Ectodermal cell (in vitro differentiated cells): Measurements from ENCODE around the gene CHST8.
"Not testable (repeated sequence)": the region's sequence is repeated elsewhere in the genome, so short reads cannot be mapped to it uniquely, and the experiment has no call there.

Source experiments
- H3K27ac ChIP-seq: 2 replicates; pipeline ENCODE4 v1.7.0; 2013; ENCODE audit warnings: mild to moderate bottlenecking, low read depth, low read length; ENCODE audit not compliant: insufficient read depth, poor library complexity, severe bottlenecking
- H3K27me3 ChIP-seq: 2 replicates; pipeline ENCODE4 v1.7.0; 2013; ENCODE audit warnings: mild to moderate bottlenecking, low read length; ENCODE audit not compliant: insufficient read depth, control insufficient read depth, poor library complexity, severe bottlenecking
- H3K36me3 ChIP-seq: one replicate; pipeline ENCODE4 v1.7.0; 2013; ENCODE audit warnings: low read length; ENCODE audit not compliant: control insufficient read depth, insufficient read depth
- H3K4me1 ChIP-seq: one replicate; pipeline ENCODE4 v1.7.0; 2013; ENCODE audit warnings: low read length; ENCODE audit not compliant: control insufficient read depth, insufficient read depth
- H3K4me3 ChIP-seq: 2 replicates; pipeline ENCODE4 v1.7.0; 2013; ENCODE audit warnings: low read depth, low read length, control low read depth; ENCODE audit not compliant: insufficient read depth
- H3K9me3 ChIP-seq: 2 replicates; pipeline ENCODE4 v1.7.0; 2013; ENCODE audit warnings: mild to moderate bottlenecking, low read length, moderate library complexity; ENCODE audit not compliant: control insufficient read depth
- WGBS, 2 experiments: methylation state at CpG; one replicate each; pipeline ENCODE4 v1.1.7; 2013; ENCODE audit warnings: missing lambda C conversion rate in 2 of 2; 5-methylcytosine and 5-hydroxymethylcytosine counted together

The CHST8 gene

DNA sequence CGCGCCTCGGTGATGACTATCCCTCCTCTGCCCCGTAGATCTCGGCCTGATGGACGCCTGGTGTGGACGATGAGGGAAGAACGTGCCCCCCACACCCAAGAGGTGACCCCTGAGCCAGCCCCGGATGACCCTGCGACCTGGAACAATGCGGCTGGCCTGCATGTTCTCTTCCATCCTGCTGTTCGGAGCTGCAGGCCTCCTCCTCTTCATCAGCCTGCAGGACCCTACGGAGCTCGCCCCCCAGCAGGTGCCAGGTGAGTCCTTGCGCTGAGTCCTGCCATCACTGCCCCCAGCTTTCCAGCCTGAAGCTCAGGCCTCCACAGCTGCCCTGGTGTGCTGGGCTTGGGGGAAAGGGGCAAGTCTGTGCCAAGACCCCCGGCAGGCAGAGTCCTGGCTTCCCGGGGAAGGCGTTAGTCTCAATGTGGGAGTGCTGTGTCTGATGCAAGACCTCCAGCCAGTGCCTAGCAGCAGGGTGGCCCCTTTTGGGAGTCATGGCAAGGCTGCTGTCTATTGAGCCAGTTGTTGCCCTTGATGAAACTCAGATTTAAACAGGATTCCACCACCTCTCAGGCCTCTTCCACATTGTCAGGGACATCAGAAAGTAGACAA, 67.5 kb downstream of the CHST8 start:
- Histone ChIP-seq H3K4me3 (no peak overlapping the region), H3K27ac (no peak overlapping the region), H3K27me3 (peaks cover 5% of the 10 kb centered on the region), H3K4me1 (no peaks in the 10 kb centered on the region), H3K9me3 (no peaks in the 10 kb centered on the region), H3K36me3 (no peaks in the 10 kb centered on the region)
- WGBS, 2 experiments = 92 to 96% methylated on average over 18 of the region's 18 CpGs

DNA sequence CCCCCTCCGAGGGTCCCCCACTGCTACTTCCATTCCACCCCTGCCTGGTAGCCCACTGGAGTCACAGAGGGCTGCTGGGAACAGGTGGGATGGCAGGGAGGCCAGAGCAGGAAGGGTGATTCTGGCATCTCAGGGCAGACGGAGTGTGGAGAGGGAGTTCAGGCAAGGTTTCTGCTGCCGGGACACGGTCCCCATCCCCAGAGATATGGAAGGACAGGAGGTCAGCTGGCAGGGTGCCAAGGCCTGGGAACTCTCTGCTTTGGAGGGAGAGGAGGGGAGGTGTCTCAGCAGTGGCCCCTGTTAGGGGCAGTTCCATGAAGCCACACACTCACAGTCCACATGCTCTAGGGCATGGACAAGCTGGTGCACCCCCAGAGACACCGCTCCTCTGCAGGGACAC, 68.1 kb downstream of the CHST8 start:
- no peaks in the 10 kb centered on the region for H3K36me3 ChIP-seq
- no peaks in the 10 kb centered on the region for H3K9me3 ChIP-seq
- WGBS, 2 experiments = 91 to 93% methylated on average over 5 of the region's 5 CpGs
- H3K27me3 ChIP-seq = peaks cover 5% of the 10 kb centered on the region
- no peaks in the 10 kb centered on the region for H3K4me1 ChIP-seq
- H3K4me3 ChIP-seq = no peak overlapping the region
- H3K27ac ChIP-seq = no peak overlapping the region

DNA sequence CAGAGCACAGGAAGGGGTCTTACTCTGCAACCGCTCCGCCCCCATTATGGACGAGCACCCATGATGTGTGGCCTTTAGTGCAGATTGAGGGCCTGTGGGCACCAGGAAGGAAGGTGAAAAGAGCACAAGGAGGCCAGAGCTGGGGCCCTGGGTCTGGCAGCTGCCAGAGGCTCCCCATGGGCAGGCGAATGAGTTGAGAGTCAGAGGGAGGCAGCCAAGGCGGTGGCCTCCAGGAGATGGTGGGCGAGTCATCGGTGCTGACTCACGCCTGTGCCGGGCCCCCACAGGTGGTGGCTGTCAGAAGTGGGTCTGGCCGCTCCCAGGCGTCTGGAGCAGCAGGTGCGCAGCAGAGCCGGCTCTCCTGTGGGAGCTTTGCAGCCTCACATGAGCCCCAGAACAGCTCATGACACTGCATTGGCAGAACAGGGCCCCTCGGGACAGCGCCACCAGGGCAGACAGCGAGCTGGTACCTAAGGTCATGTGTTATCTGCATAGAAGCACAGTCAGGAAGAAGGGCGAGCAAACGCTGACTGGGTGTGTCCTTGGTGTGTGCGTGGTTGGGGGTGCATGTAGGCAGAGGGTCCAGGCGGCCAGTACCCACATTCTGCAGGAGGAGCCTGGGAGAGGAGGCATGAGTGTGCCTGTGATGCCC, 68.8 kb downstream of the CHST8 start:
- 88 to 90% methylated on average over 20 of the region's 20 CpGs for WGBS, 2 experiments
- H3K4me1 ChIP-seq = no peaks in the 10 kb centered on the region
- peaks cover 2% of the 10 kb centered on the region for H3K27me3 ChIP-seq
- no peaks in the 10 kb centered on the region for H3K9me3 ChIP-seq
- H3K27ac ChIP-seq = no peak overlapping the region
- no peak overlapping the region for H3K4me3 ChIP-seq
- no peaks in the 10 kb centered on the region for H3K36me3 ChIP-seq

DNA sequence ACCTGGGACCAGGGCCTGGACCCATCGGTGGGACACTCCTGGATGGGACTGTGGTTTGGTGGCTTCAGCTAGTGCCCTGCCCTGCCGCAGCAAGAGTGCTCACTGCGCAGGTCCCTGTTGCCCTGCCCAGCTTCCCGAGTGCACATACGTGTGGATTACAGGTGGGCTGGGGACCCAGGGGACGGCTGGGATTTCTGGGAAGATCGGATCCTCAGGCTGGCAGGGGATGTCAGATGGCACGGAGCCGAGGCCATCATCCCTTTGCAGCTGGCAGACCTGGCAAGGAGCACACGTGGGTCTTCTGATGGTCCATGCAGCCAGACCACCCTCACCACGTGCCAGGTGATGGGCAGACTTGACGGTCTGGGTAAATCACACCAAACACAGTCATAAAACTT, 69.3 kb downstream of the CHST8 start:
- Histone ChIP-seq H3K27ac (no peak overlapping the region), H3K4me1 (no peaks in the 10 kb centered on the region), H3K4me3 (no peak overlapping the region), H3K27me3 (no peaks in the 10 kb centered on the region), H3K9me3 (no peaks in the 10 kb centered on the region), H3K36me3 (no peaks in the 10 kb centered on the region)
- 92 to 95% methylated on average over 12 of the region's 12 CpGs for WGBS, 2 experiments

DNA sequence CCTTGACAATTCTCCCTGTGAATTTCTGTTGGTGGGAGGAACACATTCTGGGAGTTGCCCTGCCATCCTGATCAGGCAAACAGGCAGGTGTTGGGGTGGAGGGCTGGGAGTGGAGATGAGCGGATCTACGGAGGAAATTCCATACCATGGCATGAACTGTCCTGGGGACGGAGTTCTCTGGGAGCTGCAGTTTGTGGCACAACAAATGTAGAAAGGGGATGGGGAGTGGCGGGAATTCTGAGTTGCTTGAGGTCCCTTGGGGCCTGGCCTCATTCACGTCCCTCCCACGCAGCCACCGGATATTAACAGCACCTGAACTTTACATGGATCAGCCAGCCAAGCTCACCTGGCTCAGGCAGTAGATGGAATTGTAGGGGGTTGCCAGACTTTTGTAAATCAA, 70.0 kb downstream of the CHST8 start:
- no peaks in the 10 kb centered on the region for H3K36me3 ChIP-seq
- H3K27ac ChIP-seq = no peak overlapping the region
- no peaks in the 10 kb centered on the region for H3K9me3 ChIP-seq
- H3K4me1 ChIP-seq = no peaks in the 10 kb centered on the region
- no peak overlapping the region for H3K4me3 ChIP-seq
- no peaks in the 10 kb centered on the region for H3K27me3 ChIP-seq
- WGBS, 2 experiments = 89 to 92% methylated on average over 6 to 7 of the region's 7 CpGs

DNA sequence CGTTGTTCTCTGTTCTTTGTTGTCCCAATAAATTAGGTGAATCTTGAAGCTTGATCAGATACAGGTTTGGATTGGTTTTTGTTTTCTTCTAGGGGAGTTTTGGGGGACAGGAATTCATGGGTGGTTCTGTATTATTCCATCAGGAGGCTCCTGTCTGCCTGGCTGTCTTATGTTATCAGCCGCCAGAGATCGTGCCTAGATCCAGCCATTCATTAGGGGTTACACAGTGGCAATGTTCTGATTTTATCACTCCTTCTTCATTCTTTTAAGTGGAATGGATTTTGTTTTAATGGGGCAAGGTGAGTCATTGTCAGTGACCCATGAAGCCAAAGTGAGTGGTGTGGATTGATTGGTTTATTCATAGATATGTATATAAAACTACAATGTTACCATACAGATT, 71.9 kb downstream of the CHST8 start:
- Histone ChIP-seq H3K27ac (no peak overlapping the region), H3K4me3 (no peak overlapping the region), H3K36me3 (no peaks in the 10 kb centered on the region), H3K9me3 (no peaks in the 10 kb centered on the region), H3K27me3 (no peaks in the 10 kb centered on the region), H3K4me1 (no peaks in the 10 kb centered on the region)
- 93% methylated on average over 3 of the region's 3 CpGs for WGBS, 2 experiments

DNA sequence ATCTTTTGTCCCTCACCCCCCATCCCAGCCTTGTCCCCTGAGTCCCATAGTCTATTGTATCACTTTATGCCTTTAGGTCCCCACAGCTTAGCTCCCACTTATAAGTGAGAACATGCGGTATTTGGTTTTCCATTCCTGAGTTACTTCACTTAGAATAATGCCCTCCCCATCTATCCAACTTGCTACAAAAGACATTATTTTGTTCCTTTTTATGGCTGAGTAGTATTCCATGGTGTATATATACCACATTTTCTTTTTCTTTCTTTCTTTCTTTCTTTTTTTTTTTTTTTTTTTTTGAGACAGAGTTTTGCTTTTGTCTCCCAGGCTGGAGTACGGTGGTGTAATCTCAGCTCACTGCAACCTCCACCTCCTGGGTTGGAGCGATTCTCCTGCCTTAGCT, 73.8 kb downstream of the CHST8 start:
- H3K27ac ChIP-seq, H3K4me1 ChIP-seq, H3K9me3 ChIP-seq, H3K36me3 ChIP-seq, H3K27me3 ChIP-seq, H3K4me3 ChIP-seq: not testable (repeated sequence)
- 94 to 95% methylated on average over 3 of the region's 3 CpGs for WGBS, 2 experiments

DNA sequence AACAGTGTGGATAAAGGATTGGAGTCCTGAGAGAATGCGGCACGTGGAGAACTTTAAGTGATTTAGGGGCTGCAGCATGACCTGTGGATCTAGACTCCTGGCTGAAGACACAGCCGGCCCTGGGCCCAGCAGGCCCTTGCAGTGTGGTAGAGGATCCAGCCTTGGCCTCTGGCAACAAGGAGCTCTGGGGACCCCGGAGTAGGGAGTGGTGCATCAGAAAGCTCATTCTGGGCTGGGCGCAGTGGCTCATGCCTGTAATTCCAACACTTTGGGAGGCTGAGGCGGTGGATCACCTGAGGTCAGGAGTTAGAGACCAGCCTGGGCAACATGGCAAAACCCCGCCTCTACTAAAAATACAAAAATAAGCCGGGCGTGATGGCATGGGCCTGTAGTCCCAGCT, 76.0 kb downstream of the CHST8 start:
- Histone ChIP-seq H3K4me1 (no peaks in the 10 kb centered on the region), H3K4me3 (no peak overlapping the region), H3K27ac (no peak overlapping the region), H3K36me3 (no peaks in the 10 kb centered on the region), H3K27me3 (no peaks in the 10 kb centered on the region), H3K9me3 (no peaks in the 10 kb centered on the region)
- WGBS, 2 experiments = 92 to 93% methylated on average over 9 of the region's 9 CpGs

DNA sequence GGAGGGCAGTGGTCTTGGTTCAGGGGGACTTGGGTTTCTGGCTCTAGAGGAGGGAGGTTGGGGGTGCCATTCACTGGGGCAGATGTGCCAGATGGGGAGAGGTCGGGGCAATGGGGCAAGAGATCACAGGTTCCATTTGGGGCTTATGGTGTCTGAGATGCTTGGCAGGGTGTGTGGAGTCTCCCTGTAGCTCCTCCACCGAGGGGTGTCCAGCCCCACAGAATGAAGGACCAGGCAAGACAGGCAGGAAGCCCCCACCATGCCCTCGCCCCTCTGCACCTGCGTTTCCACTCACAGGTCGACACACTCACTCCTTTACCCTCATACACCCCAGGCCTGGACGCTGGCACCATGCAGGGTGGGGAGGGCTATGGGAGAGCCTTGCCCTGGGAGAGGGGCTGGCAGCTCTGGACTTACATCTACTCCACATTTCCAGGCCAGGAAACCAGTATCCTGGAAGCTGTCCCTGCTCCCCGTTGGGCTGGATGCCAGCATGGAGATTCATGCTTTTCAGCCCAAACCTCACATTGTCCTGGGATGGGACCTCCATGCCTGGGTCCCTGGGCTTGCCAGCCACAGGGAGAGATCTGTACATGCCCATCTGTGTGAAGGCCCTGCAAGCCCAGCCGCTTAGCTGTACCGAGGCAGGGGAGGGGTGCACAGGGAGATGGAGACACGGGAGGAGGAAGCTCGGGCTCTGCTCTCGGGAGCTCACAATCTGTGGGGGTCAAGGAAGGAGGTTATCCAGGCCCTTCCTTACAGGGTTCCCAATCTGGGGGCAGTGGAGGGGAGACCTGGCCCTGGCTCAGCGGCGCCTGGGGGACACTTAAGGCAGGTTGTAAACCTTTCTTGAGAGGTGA, 77.1 kb downstream of the CHST8 start:
- Histone ChIP-seq H3K36me3 (no peaks in the 10 kb centered on the region), H3K27me3 (no peaks in the 10 kb centered on the region), H3K4me1 (no peaks in the 10 kb centered on the region), H3K9me3 (no peaks in the 10 kb centered on the region), H3K4me3 (no peak overlapping the region), H3K27ac (no peak overlapping the region)
- WGBS, 2 experiments = 85 to 86% methylated on average over 14 of the region's 14 CpGs

DNA sequence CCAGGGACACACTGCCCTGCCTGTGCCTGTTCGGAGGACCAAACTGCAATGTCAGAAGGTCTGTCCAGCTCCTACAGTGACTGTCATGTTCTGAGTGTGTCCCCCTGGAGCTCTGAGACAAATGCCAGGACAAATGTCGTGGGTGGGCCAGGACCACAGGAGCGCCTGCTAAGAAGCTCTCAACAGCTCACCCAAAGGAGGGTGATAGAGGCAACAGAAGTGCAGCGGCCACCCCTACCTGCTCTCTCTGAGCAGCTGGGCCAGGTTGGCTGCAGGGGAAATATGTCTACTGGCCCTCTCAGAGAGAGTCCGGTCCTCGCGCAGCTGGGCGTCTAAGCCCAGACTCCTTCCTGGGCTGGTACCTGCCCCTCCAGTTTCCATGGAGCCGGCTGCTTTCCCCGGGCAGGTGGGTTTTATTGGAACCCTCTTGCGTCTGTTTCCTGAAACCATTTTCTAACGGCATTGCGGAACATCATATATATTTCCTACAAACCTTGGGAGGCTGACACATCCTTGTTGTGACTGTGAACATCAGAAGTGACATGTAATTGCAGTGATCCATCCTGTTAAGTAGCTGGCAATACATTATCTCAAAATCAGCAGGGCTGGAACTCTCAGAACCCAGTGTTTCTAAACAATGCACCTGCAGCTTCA, 78.1 kb downstream of the CHST8 start:
- no peaks in the 10 kb centered on the region for H3K36me3 ChIP-seq
- no peak overlapping the region for H3K4me3 ChIP-seq
- H3K27ac ChIP-seq = no peak overlapping the region
- no peaks in the 10 kb centered on the region for H3K9me3 ChIP-seq
- WGBS, 2 experiments = 94 to 95% methylated on average over 13 of the region's 13 CpGs
- no peaks in the 10 kb centered on the region for H3K27me3 ChIP-seq
- H3K4me1 ChIP-seq = no peaks in the 10 kb centered on the region
